HL-60 (cell line): Measurements from ENCODE around the gene CALML6.

ENCODE experiments used
- CTCF ChIP-seq: IDR thresholded peaks from one replicate; pipeline ENCODE4 v1.5.1; 2011; ENCODE audit warnings: low read length, control low read depth, inconsistent platforms; ENCODE audit not compliant: insufficient read depth
- GABPA ChIP-seq: IDR thresholded peaks from 2 replicates; pipeline ENCODE4 v1.6.1; 2012; ENCODE audit warnings: low read depth
- POLR2AphosphoS5 ChIP-seq: IDR thresholded peaks from 2 replicates; pipeline ENCODE4 v1.6.1; 2012; ENCODE audit warnings: low read depth
- SPI1 ChIP-seq: IDR thresholded peaks from 2 replicates; pipeline ENCODE4 v1.6.1; 2012; ENCODE audit warnings: low read depth, mild to moderate bottlenecking, borderline replicate concordance

GRCh38 chr1:1893291-1893985 lies 21.6 kb upstream of the CALML6 start:
- no peak for TF ChIP-seq CTCF
- no peak for TF ChIP-seq POLR2AphosphoS5
- TF ChIP-seq GABPA: no peak
- TF ChIP-seq SPI1: no peak
